Gastrocnemius medialis (tissue), 4 donors: ENCODE data around the gene SYNC. TPM values are rescaled to one million over a fixed set of nuclear protein-coding genes. Genes with fewer than 3 reads are reported as not detected.

ENCODE experiments used
- ATAC-seq, 2 donors: fragments of 150-250 bp; one replicate each; pipeline ENCODE4 v1.9.1; 2016
- DNase-seq, 2 donors: peaks; one replicate each; pipeline ENCODE4 v3.0.0-alpha.2; 2019
- H3K27ac ChIP-seq, 4 donors: fragments of 200-600 bp; sonication (generic); 1 replicate in 1 of 4; 2 replicates in 3 of 4; pipeline ENCODE4 v1.5.1; 2016 to 2018; ENCODE audit warnings: mild to moderate bottlenecking in 2 of 4, moderate library complexity in 1 of 4
- H3K27me3 ChIP-seq, 3 donors: fragments of 200-600 bp; sonication (generic) in 2 of 3; 1 replicate in 1 of 3; 2 replicates in 2 of 3; pipeline versions ENCODE4 v1.5.1 to v1.6.0; 2016 to 2019; ENCODE audit warnings: mild to moderate bottlenecking in 1 of 3, moderate library complexity in 1 of 3
- H3K36me3 ChIP-seq, 2 donors: fragments of 200-600 bp; sonication (generic) in 1 of 2; one replicate each; pipeline ENCODE4 v1.5.1; 2017 to 2018
- H3K4me1 ChIP-seq, 2 donors: fragments of 200-600 bp; sonication (generic) in 1 of 2; one replicate each; pipeline ENCODE4 v1.5.1; 2016 to 2017; ENCODE audit warnings: mild to moderate bottlenecking in 2 of 2
- H3K4me3 ChIP-seq, 4 donors: fragments of 200-600 bp; sonication (generic) in 3 of 4; 1 replicate in 1 of 4; 2 replicates in 3 of 4; pipeline ENCODE4 v1.5.1; 2016 to 2019; ENCODE audit warnings: mild to moderate bottlenecking in 2 of 4
- H3K9me3 ChIP-seq, 3 donors: fragments of 200-600 bp; sonication (generic) in 2 of 3; 1 replicate in 1 of 3; 2 replicates in 2 of 3; pipeline ENCODE4 v1.5.1; 2016 to 2019
- POLR2A ChIP-seq, 2 donors: fragments of 450-650 bp; IDR thresholded peaks; one replicate each; pipeline ENCODE4 v1.6.1; 2017; ENCODE audit warnings: antibody characterized with exemption in 2 of 2, mild to moderate bottlenecking in 2 of 2, moderate library complexity in 2 of 2
- in situ Hi-C, 4 donors: fragments of 200-750 bp; cut with MboI; loops; one replicate each; pipeline versions ENCODE4 v1.15.0 to v1.8.0; 2017; ENCODE audit warnings: low sequenced_read_pairs in 4 of 4
- intact Hi-C: fragments of 100-400 bp; cut with DNase I; formaldehyde crosslinking; loops from one replicate; pipeline ENCODE4 v1.15.1; 2023; ENCODE audit warnings: low total_unique reads
- total RNA-seq, 4 donors: library from RNA; depleted of rRNA; stranded (reverse); fragments of >200 nt; gene quantifications; one replicate each; pipeline versions ENCODE4 v1.1.0 to v1.2.3, GENCODE V29; 2016
- TF ChIP-seq, protein P1 (sequence below), 5 experiments: fragments of 450-650 bp in 3 of 5; fragments of 200-600 bp in 2 of 5; sonication (generic) in 2 of 5; IDR thresholded peaks in 4 of 5; conservative IDR thresholded peaks in 1 of 5; 1 replicate in 4 of 5; 2 replicates in 1 of 5; pipeline ENCODE4 v1.5.1; 2016 to 2019; ENCODE audit warnings: antibody characterized with exemption in 5 of 5, mild to moderate bottlenecking in 3 of 5, moderate library complexity in 3 of 5

SYNC gene
- total RNA-seq, 4 donors from 2014 or later = 68.3 to 252 (median 158) TPM

DNA sequence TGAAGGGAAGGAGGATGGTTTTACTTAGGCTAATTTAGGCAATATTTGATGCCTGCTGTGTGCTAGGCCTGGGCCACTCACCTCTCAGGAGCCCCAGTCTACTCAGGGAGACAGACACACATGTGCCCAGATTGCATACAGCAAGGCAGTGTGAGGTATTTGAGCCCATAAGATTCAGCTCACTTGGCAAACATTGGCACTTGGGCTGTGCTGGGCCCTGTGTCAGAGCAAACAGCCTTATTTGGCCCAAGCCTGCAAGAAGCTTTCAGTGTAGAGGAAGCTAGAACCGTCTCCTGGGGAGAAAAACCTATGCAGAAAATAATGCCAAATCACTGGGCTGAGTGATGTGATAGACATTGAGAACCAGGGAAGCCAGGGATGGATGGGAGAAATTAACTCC is 3.9 kb upstream of the SYNC start:
- TF ChIP-seq, protein P1, sequence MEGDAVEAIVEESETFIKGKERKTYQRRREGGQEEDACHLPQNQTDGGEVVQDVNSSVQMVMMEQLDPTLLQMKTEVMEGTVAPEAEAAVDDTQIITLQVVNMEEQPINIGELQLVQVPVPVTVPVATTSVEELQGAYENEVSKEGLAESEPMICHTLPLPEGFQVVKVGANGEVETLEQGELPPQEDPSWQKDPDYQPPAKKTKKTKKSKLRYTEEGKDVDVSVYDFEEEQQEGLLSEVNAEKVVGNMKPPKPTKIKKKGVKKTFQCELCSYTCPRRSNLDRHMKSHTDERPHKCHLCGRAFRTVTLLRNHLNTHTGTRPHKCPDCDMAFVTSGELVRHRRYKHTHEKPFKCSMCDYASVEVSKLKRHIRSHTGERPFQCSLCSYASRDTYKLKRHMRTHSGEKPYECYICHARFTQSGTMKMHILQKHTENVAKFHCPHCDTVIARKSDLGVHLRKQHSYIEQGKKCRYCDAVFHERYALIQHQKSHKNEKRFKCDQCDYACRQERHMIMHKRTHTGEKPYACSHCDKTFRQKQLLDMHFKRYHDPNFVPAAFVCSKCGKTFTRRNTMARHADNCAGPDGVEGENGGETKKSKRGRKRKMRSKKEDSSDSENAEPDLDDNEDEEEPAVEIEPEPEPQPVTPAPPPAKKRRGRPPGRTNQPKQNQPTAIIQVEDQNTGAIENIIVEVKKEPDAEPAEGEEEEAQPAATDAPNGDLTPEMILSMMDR (IDR thresholded peaks at IDR 0.05 in 4 of 5, conservative IDR thresholded peaks at IDR 0.05 in 1 of 5) = no peak
- TF ChIP-seq POLR2A (IDR thresholded peaks at IDR 0.05) = no peak
- no peaks in the 10 kb centered on the region for H3K9me3 ChIP-seq
- H3K36me3 ChIP-seq = no peaks in the 10 kb centered on the region
- ATAC-seq (no peak), DNase-seq (no peak)
- H3K27ac ChIP-seq = peak overlapping the region in 1 of 4 donors; percentile 43
- H3K4me3 ChIP-seq = no peak overlapping the region
- in situ Hi-C loops = loop anchor here in 1 of 4 donors (5.0 kb wide), 1 partner anchor 71 kb away; no protein-coding TSS in a partner anchor
- H3K27me3 ChIP-seq = no peaks in the 10 kb centered on the region
- intact Hi-C loops = loop anchor here (10.0 kb wide), 1 partner anchor 378 kb away; the partner anchor contains the start of gene AZIN2
- H3K4me1 ChIP-seq = peaks cover 18 to 28% of the 10 kb centered on the region in 2 donors

DNA sequence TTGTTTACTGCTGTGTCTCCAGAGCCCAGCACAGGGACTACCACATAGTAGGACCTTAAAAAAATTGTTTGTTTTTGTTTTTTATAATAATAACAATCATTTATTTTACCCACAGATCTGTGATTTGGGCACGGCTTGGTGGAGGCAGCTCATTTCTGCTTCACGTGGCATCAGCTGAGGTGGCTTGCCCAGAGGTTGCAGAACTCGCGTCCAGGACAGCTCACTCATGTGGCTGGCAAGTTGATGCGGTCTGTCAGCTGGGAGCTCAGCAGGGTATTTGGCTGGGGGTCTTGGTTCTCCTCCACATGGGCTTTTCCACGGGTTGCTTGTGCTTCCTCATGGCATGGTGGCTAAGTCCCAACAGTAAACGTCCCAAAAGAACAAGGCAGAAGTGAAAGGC is 2.9 kb upstream of the SYNC start:
- TF ChIP-seq, protein P1 (IDR thresholded peaks at IDR 0.05 in 4 of 5, conservative IDR thresholded peaks at IDR 0.05 in 1 of 5) = no peak
- no peak for TF ChIP-seq POLR2A (IDR thresholded peaks at IDR 0.05)
- in situ Hi-C loops = loop anchor here in 1 of 4 donors (5.0 kb wide), 1 partner anchor 72 kb away; no protein-coding TSS in a partner anchor
- H3K9me3 ChIP-seq = no peaks in the 10 kb centered on the region
- intact Hi-C loops = loop anchor here (10.0 kb wide), 1 partner anchor 379 kb away; the partner anchor contains the start of gene AZIN2
- peaks cover 26 to 38% of the 10 kb centered on the region in 2 donors for H3K4me1 ChIP-seq
- H3K27ac ChIP-seq = peak overlapping the region in 3 of 4 donors; percentile 98 to 100 (median 99)
- H3K4me3 ChIP-seq = no peak overlapping the region
- no peaks in the 10 kb centered on the region for H3K27me3 ChIP-seq
- no peak for ATAC-seq
- no peaks in the 10 kb centered on the region for H3K36me3 ChIP-seq
- DNase-seq = no peak

DNA sequence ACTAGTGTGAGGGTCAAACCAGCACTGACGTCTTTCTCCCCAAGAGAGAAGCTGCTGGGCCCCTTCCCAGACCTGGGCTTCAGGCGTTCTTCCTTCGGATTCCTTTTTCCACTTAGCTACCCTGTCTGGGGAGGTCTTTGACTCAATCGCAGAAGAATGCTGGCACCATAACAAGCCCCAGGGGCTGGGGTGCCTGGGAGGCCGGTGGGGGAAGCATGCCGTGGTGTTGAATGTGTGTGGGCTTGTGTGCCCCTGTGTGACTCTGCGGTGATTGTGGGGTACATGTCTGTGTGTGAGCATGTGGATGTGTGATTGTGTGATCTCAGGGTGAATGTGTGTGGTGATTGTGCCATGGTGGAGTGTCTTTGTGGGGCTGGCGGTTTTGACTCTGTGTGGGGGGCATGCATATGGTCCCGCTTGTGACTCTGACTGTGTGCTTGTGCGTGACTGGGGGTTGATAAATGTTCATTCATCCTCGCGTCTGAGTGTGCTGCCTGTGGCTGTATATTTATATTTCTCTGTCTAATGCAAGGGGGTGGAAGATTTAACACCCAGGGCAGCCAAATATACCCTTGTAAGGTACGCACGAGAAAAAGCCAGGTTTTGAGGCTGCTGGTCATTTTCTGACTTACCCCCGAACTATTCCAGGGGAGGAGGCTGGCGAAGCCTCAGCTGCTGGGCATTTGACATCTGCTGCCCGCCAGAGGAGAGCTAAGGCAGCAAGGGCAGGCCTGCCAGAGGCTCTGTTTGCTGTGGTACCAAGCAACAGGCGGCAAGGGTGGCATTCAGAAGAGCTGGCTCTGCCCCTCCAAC is 1.1 kb upstream of the SYNC start:
- intact Hi-C loops = loop anchor here (1.0 to 10.0 kb wide), 4 partner anchors 53 to 381 kb away; partner anchors contain the start of genes AZIN2, S100PBP, YARS1 and ZBTB8OS
- TF ChIP-seq POLR2A (IDR thresholded peaks at IDR 0.05) = no peak
- TF ChIP-seq, protein P1 (IDR thresholded peaks at IDR 0.05 in 4 of 5, conservative IDR thresholded peaks at IDR 0.05 in 1 of 5) = no peak
- peaks cover 37 to 54% of the 10 kb centered on the region in 2 donors for H3K4me1 ChIP-seq
- H3K9me3 ChIP-seq = no peaks in the 10 kb centered on the region
- H3K36me3 ChIP-seq = no peaks in the 10 kb centered on the region
- in situ Hi-C loops = no loop called here
- DNase-seq = peak; percentile 32 to 81
- H3K27me3 ChIP-seq = no peaks in the 10 kb centered on the region
- peak overlapping the region; percentile 98 to 100 (median 99) for H3K27ac ChIP-seq
- ATAC-seq = peak; percentile 19 to 30
- peak overlapping the region; percentile 74 to 90 (median 80) for H3K4me3 ChIP-seq

DNA sequence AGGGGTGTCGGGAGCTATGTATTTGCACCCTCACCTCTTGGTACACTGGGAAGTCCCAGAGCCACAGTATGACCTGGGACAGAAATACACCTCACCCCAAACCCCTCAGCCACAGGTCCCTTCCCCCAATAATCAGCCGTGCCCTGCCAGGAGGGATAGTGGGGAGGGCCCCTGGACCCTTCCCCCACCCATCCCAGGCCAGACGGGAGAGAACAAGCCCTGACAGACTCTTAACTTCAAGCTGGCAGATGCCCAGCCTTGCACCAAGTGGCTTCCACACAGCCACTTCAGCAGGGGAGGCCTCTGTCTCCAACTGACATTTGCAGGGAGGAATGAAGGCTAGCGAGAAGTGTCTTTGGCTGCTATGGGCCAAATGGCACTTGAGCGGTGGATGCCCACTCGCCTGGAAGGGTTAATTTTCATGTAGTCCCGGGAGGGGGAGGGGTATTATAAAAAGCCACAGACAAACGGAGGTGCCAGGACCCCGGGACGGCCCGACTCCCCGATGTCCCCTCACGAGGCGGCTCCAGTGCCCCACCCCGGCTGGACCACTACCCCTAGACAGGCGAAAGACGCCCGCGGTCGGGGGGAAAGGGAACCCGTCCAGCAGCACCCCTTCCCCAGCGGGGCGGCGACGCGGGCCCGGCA is 495 bp downstream of the SYNC start:
- H3K36me3 ChIP-seq = peaks cover 0 to 5% of the 10 kb centered on the region in 2 donors
- no peaks in the 10 kb centered on the region for H3K9me3 ChIP-seq
- no peak for TF ChIP-seq POLR2A (IDR thresholded peaks at IDR 0.05)
- TF ChIP-seq, protein P1 (IDR thresholded peaks at IDR 0.05 in 4 of 5, conservative IDR thresholded peaks at IDR 0.05 in 1 of 5) = no peak
- intact Hi-C loops = loop anchor here (5.0 to 10.0 kb wide), 3 partner anchors 115 to 383 kb away; partner anchors contain the start of genes AZIN2, S100PBP and YARS1
- H3K4me3 ChIP-seq = peak overlapping the region; percentile 62 to 90 (median 80)
- DNase-seq (peak; percentile 22 to 66), ATAC-seq (peak; percentile 17 to 20)
- peaks cover 41 to 56% of the 10 kb centered on the region in 2 donors for H3K4me1 ChIP-seq
- in situ Hi-C loops = no loop called here
- peak overlapping the region; percentile 98 to 100 (median 99) for H3K27ac ChIP-seq
- no peaks in the 10 kb centered on the region for H3K27me3 ChIP-seq
